GM23338 (cell line): ENCODE measurements around the gene ADAMTSL5. TPM values are rescaled to one million over a fixed set of nuclear protein-coding genes. Genes with fewer than 3 reads are reported as not detected.

Source experiments
- ATAC-seq: fragments of 200-7000 bp; cut with Tn5 transposase; 3 replicates; pipeline ENCODE4 v1.9.1; 2020
- DNase-seq: peaks from one replicate; pipeline ENCODE4 v3.0.0-alpha.2; 2015; ENCODE audit warnings: low spot score
- H2AFZ ChIP-seq: fragments of 200-600 bp; sonication (generic); 2 replicates; pipeline ENCODE4 v1.8.0; 2016; ENCODE audit warnings: antibody characterized with exemption, mild to moderate bottlenecking, moderate library complexity
- H3F3A ChIP-seq: fragments of 200-600 bp; sonication (generic); replicated peaks from 2 replicates; pipeline ENCODE4 v1.8.0; 2017; ENCODE audit warnings: antibody characterized with exemption, mixed run types, low read depth
- H3K27ac ChIP-seq: fragments of 200-600 bp; sonication (generic); 2 replicates; pipeline ENCODE4 v1.6.1; 2016; ENCODE audit warnings: low read depth
- H3K27me3 ChIP-seq: fragments of 200-600 bp; sonication (generic); 2 replicates; pipeline ENCODE4 v1.8.0; 2016; ENCODE audit warnings: mild to moderate bottlenecking, mixed run types, moderate library complexity; ENCODE audit not compliant: insufficient read depth
- H3K36me3 ChIP-seq: fragments of 200-600 bp; sonication (generic); 2 replicates; pipeline ENCODE4 v1.8.0; 2016; ENCODE audit warnings: mild to moderate bottlenecking; ENCODE audit not compliant: insufficient read depth
- H3K4me1 ChIP-seq: fragments of 200-600 bp; sonication (generic); 2 replicates; pipeline ENCODE4 v1.8.0; 2016; ENCODE audit warnings: mild to moderate bottlenecking, moderate library complexity; ENCODE audit not compliant: insufficient read depth
- H3K4me2 ChIP-seq: fragments of 200-600 bp; sonication (generic); 2 replicates; pipeline ENCODE4 v1.7.1; 2017; ENCODE audit warnings: mixed run types
- H3K4me3 ChIP-seq: fragments of 200-600 bp; sonication (generic); 2 replicates; pipeline ENCODE4 v1.6.1; 2016; ENCODE audit warnings: mixed run types
- H3K79me2 ChIP-seq: fragments of 200-600 bp; sonication (generic); replicated peaks from 2 replicates; pipeline ENCODE4 v1.8.0; 2017; ENCODE audit warnings: mild to moderate bottlenecking; ENCODE audit not compliant: insufficient read depth
- H3K9me2 ChIP-seq: fragments of 200-600 bp; sonication (generic); 2 replicates; pipeline ENCODE4 v1.8.0; 2017; ENCODE audit not compliant: insufficient read depth
- H4K20me1 ChIP-seq: fragments of 200-600 bp; sonication (generic); replicated peaks from 2 replicates; pipeline ENCODE4 v1.8.0; 2017; ENCODE audit warnings: mild to moderate bottlenecking; ENCODE audit not compliant: insufficient read depth
- H3K27ac Mint-ChIP-seq: 2 replicates; pipeline ENCODE4 v1.8.0; 2020; ENCODE audit warnings: inconsistent platforms, mild to moderate bottlenecking, moderate library complexity, mixed read lengths
- H3K27me3 Mint-ChIP-seq: 3 replicates; pipeline ENCODE4 v1.8.0; 2022; ENCODE audit warnings: low read depth, mild to moderate bottlenecking, moderate library complexity, mixed read lengths, inconsistent platforms; ENCODE audit not compliant: insufficient read depth, poor library complexity
- H3K36me3 Mint-ChIP-seq: 3 replicates; pipeline ENCODE4 v1.8.0; 2021; ENCODE audit warnings: low read depth, mild to moderate bottlenecking, inconsistent platforms, moderate library complexity, mixed read lengths
- H3K4me1 Mint-ChIP-seq: 3 replicates; pipeline ENCODE4 v1.8.0; 2020; ENCODE audit warnings: mild to moderate bottlenecking, inconsistent platforms, mixed read lengths
- H3K4me3 Mint-ChIP-seq: 3 replicates; pipeline ENCODE4 v1.8.0; 2021; ENCODE audit warnings: moderate library complexity, mild to moderate bottlenecking, inconsistent platforms, mixed read lengths
- H3K9me3 Mint-ChIP-seq: 3 replicates; pipeline ENCODE4 v1.8.0; 2020; ENCODE audit warnings: moderate library complexity, mild to moderate bottlenecking, inconsistent platforms, mixed read lengths
- CREB1 ChIP-seq: fragments of 250-450 bp; sonication (Bioruptor Pico); IDR thresholded peaks from 2 replicates; pipeline ENCODE4 v1.5.0; 2020; ENCODE audit warnings: low read depth, mild to moderate bottlenecking, moderate library complexity
- EZH2phosphoT487 ChIP-seq: fragments of 200-600 bp; sonication (generic); IDR thresholded peaks from one replicate; pipeline ENCODE4 v1.8.1; 2018; ENCODE audit warnings: antibody characterized with exemption; ENCODE audit not compliant: unreplicated experiment
- NANOG ChIP-seq: IDR thresholded peaks from 2 replicates; pipeline ENCODE4 v1.6.1; 2016; ENCODE audit warnings: antibody characterized with exemption, borderline replicate concordance
- POLR2AphosphoS5 ChIP-seq: IDR thresholded peaks from 2 replicates; pipeline ENCODE4 v1.6.1; 2016; ENCODE audit warnings: antibody characterized with exemption, low read depth
- ZNF114 ChIP-seq: fragments of 250-450 bp; sonication (Bioruptor Pico); IDR thresholded peaks from 2 replicates; pipeline ENCODE4 v1.5.0; 2020; ENCODE audit warnings: mild to moderate bottlenecking, moderate library complexity
- ZNF331 ChIP-seq: fragments of 250-450 bp; sonication (Bioruptor Pico); IDR thresholded peaks from 2 replicates; pipeline ENCODE4 v1.5.0; 2020; ENCODE audit warnings: low read depth, mild to moderate bottlenecking, moderate library complexity
- polyA plus RNA-seq: library from polyadenylated mRNA; unstranded; fragments of >200 nt; fragmentation: Nextera tagmentation; extraction: Ambion mirVana; gene quantifications from 2 replicates; pipeline ENCODE4 v1.2.1, GENCODE V29; 2016
- total RNA-seq: library from RNA; depleted of rRNA; stranded (reverse); fragments of >200 nt; shearing (Covaris generic); gene quantifications from 2 replicates; pipeline ENCODE4 v1.2.3, GENCODE V29; 2014
- TF ChIP-seq, protein P1 (sequence below), 2 experiments: fragments of 200-600 bp in 1 of 2; sonication (generic) in 1 of 2; conservative IDR thresholded peaks; 2 replicates each; pipeline versions ENCODE4 v1.5.1 to v1.6.1; 2016 to 2017; ENCODE audit warnings: antibody characterized with exemption in 2 of 2, low read depth in 2 of 2, mild to moderate bottlenecking in 2 of 2, moderate library complexity in 1 of 2
- TF ChIP-seq, protein P2 (sequence below): IDR thresholded peaks from one replicate; pipeline ENCODE4 v1.6.1; 2018; ENCODE audit warnings: antibody characterized with exemption; ENCODE audit not compliant: unreplicated experiment
- TF ChIP-seq, protein P3 (sequence below): fragments of 250-450 bp; sonication (Bioruptor Pico); IDR thresholded peaks from 2 replicates; pipeline ENCODE4 v1.5.0; 2020; ENCODE audit warnings: mild to moderate bottlenecking, moderate library complexity

The ADAMTSL5 gene
- total and polyA plus RNA-seq, 2 experiments from 2014 or later = 0.10 to 0.97 TPM

DNA sequence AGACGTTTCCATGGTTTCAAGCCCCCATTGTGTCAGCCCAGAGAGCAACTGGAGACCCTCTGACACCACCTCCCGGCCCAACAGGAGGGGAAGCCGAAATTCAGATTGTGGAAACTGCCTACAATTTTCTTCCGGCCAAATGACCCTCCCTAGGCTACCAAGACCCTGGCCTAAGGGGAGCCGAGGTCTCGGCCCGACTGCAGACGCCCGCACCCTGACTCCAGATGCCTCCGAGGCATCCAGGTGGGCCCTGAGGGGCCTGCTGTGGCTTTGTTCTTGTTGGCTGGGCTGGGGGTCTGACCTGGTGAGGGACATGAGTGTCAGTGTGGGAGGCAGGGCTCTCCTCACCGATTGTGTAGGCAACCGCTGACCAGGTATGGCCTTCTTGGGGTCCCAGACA lies 45.7 kb upstream of the ADAMTSL5 start:
- H3K4me2 ChIP-seq = no peak overlapping the region
- ATAC-seq = no peak

More for the DNA sequence above, 45.7 kb upstream of the ADAMTSL5 start:
- H3K27ac Mint-ChIP-seq = no peak overlapping the region
- H4K20me1 ChIP-seq = peaks cover 38% of the 10 kb centered on the region
- TF ChIP-seq ZNF114 (no peak), POLR2AphosphoS5 (no peak), EZH2phosphoT487 (no peak), ZNF331 (no peak), CREB1 (CRISPR knock-in tag) (no peak), NANOG (no peak)
- TF ChIP-seq, protein P1, sequence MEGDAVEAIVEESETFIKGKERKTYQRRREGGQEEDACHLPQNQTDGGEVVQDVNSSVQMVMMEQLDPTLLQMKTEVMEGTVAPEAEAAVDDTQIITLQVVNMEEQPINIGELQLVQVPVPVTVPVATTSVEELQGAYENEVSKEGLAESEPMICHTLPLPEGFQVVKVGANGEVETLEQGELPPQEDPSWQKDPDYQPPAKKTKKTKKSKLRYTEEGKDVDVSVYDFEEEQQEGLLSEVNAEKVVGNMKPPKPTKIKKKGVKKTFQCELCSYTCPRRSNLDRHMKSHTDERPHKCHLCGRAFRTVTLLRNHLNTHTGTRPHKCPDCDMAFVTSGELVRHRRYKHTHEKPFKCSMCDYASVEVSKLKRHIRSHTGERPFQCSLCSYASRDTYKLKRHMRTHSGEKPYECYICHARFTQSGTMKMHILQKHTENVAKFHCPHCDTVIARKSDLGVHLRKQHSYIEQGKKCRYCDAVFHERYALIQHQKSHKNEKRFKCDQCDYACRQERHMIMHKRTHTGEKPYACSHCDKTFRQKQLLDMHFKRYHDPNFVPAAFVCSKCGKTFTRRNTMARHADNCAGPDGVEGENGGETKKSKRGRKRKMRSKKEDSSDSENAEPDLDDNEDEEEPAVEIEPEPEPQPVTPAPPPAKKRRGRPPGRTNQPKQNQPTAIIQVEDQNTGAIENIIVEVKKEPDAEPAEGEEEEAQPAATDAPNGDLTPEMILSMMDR (conservative IDR thresholded peaks at IDR 0.05; ENCODE audit: low read depth in 2 of 2) = no peak
- TF ChIP-seq, protein P2, sequence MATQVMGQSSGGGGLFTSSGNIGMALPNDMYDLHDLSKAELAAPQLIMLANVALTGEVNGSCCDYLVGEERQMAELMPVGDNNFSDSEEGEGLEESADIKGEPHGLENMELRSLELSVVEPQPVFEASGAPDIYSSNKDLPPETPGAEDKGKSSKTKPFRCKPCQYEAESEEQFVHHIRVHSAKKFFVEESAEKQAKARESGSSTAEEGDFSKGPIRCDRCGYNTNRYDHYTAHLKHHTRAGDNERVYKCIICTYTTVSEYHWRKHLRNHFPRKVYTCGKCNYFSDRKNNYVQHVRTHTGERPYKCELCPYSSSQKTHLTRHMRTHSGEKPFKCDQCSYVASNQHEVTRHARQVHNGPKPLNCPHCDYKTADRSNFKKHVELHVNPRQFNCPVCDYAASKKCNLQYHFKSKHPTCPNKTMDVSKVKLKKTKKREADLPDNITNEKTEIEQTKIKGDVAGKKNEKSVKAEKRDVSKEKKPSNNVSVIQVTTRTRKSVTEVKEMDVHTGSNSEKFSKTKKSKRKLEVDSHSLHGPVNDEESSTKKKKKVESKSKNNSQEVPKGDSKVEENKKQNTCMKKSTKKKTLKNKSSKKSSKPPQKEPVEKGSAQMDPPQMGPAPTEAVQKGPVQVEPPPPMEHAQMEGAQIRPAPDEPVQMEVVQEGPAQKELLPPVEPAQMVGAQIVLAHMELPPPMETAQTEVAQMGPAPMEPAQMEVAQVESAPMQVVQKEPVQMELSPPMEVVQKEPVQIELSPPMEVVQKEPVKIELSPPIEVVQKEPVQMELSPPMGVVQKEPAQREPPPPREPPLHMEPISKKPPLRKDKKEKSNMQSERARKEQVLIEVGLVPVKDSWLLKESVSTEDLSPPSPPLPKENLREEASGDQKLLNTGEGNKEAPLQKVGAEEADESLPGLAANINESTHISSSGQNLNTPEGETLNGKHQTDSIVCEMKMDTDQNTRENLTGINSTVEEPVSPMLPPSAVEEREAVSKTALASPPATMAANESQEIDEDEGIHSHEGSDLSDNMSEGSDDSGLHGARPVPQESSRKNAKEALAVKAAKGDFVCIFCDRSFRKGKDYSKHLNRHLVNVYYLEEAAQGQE = no peak
- TF ChIP-seq, protein P3, sequence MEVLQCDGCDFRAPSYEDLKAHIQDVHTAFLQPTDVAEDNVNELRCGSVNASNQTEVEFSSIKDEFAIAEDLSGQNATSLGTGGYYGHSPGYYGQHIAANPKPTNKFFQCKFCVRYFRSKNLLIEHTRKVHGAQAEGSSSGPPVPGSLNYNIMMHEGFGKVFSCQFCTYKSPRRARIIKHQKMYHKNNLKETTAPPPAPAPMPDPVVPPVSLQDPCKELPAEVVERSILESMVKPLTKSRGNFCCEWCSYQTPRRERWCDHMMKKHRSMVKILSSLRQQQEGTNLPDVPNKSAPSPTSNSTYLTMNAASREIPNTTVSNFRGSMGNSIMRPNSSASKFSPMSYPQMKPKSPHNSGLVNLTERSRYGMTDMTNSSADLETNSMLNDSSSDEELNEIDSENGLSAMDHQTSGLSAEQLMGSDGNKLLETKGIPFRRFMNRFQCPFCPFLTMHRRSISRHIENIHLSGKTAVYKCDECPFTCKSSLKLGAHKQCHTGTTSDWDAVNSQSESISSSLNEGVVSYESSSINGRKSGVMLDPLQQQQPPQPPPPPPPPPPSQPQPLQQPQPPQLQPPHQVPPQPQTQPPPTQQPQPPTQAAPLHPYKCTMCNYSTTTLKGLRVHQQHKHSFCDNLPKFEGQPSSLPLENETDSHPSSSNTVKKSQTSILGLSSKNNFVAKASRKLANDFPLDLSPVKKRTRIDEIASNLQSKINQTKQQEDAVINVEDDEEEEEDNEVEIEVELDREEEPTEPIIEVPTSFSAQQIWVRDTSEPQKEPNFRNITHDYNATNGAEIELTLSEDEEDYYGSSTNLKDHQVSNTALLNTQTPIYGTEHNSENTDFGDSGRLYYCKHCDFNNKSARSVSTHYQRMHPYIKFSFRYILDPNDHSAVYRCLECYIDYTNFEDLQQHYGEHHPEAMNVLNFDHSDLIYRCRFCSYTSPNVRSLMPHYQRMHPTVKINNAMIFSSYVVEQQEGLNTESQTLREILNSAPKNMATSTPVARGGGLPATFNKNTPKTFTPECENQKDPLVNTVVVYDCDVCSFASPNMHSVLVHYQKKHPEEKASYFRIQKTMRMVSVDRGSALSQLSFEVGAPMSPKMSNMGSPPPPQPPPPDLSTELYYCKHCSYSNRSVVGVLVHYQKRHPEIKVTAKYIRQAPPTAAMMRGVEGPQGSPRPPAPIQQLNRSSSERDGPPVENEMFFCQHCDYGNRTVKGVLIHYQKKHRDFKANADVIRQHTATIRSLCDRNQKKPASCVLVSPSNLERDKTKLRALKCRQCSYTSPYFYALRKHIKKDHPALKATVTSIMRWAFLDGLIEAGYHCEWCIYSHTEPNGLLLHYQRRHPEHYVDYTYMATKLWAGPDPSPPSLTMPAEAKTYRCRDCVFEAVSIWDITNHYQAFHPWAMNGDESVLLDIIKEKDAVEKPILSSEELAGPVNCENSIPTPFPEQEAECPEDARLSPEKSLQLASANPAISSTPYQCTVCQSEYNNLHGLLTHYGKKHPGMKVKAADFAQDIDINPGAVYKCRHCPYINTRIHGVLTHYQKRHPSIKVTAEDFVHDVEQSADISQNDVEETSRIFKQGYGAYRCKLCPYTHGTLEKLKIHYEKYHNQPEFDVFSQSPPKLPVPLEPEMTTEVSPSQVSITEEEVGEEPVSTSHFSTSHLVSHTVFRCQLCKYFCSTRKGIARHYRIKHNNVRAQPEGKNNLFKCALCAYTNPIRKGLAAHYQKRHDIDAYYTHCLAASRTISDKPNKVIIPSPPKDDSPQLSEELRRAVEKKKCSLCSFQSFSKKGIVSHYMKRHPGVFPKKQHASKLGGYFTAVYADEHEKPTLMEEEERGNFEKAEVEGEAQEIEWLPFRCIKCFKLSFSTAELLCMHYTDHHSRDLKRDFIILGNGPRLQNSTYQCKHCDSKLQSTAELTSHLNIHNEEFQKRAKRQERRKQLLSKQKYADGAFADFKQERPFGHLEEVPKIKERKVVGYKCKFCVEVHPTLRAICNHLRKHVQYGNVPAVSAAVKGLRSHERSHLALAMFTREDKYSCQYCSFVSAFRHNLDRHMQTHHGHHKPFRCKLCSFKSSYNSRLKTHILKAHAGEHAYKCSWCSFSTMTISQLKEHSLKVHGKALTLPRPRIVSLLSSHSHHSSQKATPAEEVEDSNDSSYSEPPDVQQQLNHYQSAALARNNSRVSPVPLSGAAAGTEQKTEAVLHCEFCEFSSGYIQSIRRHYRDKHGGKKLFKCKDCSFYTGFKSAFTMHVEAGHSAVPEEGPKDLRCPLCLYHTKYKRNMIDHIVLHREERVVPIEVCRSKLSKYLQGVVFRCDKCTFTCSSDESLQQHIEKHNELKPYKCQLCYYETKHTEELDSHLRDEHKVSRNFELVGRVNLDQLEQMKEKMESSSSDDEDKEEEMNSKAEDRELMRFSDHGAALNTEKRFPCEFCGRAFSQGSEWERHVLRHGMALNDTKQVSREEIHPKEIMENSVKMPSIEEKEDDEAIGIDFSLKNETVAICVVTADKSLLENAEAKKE = no peak
- peaks cover 20% of the 10 kb centered on the region; the same call in 2 of the 3 replicates for H3K36me3 Mint-ChIP-seq
- peaks cover 54% of the 10 kb centered on the region for H3K79me2 ChIP-seq
- H3F3A ChIP-seq = peaks cover 6% of the 10 kb centered on the region; the same call in 1 of the 2 replicates
- H2AFZ ChIP-seq = no peak overlapping the region
- H3K9me3 Mint-ChIP-seq = no peaks in the 10 kb centered on the region; the same call in 2 of the 3 replicates
- H3K27me3 ChIP-seq = no peaks in the 10 kb centered on the region
- no peaks in the 10 kb centered on the region for H3K9me2 ChIP-seq
- peaks cover 7% of the 10 kb centered on the region for H3K27me3 Mint-ChIP-seq
- H3K4me3 Mint-ChIP-seq = no peak overlapping the region
- no peaks in the 10 kb centered on the region; the same call in 1 of the 2 replicates for H3K4me1 ChIP-seq
- H3K4me1 Mint-ChIP-seq = no peaks in the 10 kb centered on the region
- H3K27ac ChIP-seq = no peak overlapping the region
- H3K4me3 ChIP-seq = no peak overlapping the region
- H3K36me3 ChIP-seq = peaks cover 3% of the 10 kb centered on the region; the same call in 1 of the 2 replicates
- DNase-seq = no peak
